ENCODE measurements around the gene TRABD2A. TPM values are rescaled to one million over a fixed set of nuclear protein-coding genes. Genes with fewer than 3 reads are reported as not detected.

The TRABD2A gene
- total and polyA plus RNA-seq, 2 of the 13 experiments (the other 11 are each of a cell fraction or from before 2014, with no cell fraction given): 0.15 TPM; not detected in 1

GRCh38 chr2:84925724-84926376 lies 45.0 kb upstream of the TRABD2A start (continued):
- TF ChIP-seq RERE (CRISPR knock-in tag; IDR thresholded peaks at IDR 0.05; ENCODE audit: low read depth) (peak; percentile 78; the same call in 1 of the 2 replicates), ZBTB2 (CRISPR knock-in tag; IDR thresholded peaks at IDR 0.05; ENCODE audit: low read depth) (peak; percentile 65), ZFP37 (CRISPR knock-in tag; IDR thresholded peaks at IDR 0.05; ENCODE audit: borderline replicate concordance) (peak; percentile 92), GABPB1 (CRISPR knock-in tag; IDR thresholded peaks at IDR 0.05) (peak; percentile 83), ZBTB7B (CRISPR knock-in tag; IDR thresholded peaks at IDR 0.05) (peak; percentile 91), KDM5A (IDR thresholded peaks at IDR 0.05; ENCODE audit: borderline replicate concordance, low read length) (no peak), ARID5B (CRISPR knock-in tag; IDR thresholded peaks at IDR 0.05) (peak; percentile 95), ZGPAT (CRISPR knock-in tag; IDR thresholded peaks at IDR 0.05) (peak; percentile 98), JUN (CRISPR knock-in tag; IDR thresholded peaks at IDR 0.05) (peak; percentile 91), ISL2 (CRISPR knock-in tag; IDR thresholded peaks at IDR 0.05) (peak; percentile 80), FOXA1 (IDR thresholded peaks at IDR 0.05) (no peak), FOXA1 (CRISPR knock-in tag; IDR thresholded peaks at IDR 0.05) (0 out of 2 replicates have a peak, but pooled peaks have one; percentile 60), MXD1 (CRISPR knock-in tag; IDR thresholded peaks at IDR 0.05) (0 out of 2 replicates have a peak, but pooled peaks have one; percentile 13), ZBTB34 (CRISPR knock-in tag; IDR thresholded peaks at IDR 0.05) (no peak; the same call in 1 of the 2 replicates), NFKBIZ (CRISPR knock-in tag; IDR thresholded peaks at IDR 0.05) (peak; percentile 95)
